Left lobe of liver (tissue), 2 donors: ENCODE results near the gene FLCN. TPM values are rescaled to one million over a fixed set of nuclear protein-coding genes. Genes with fewer than 3 reads are reported as not detected.

ENCODE experiments used
- ATAC-seq: fragments of 200-7000 bp; cut with Tn5 transposase; one replicate; pipeline ENCODE4 v1.9.1; 2020; ENCODE audit warnings: mild to moderate bottlenecking, moderate library complexity
- DNase-seq: peaks from one replicate; pipeline ENCODE4 v3.0.0-alpha.2; 2020; ENCODE audit warnings: low spot score
- total RNA-seq: library from RNA; stranded (reverse); gene quantifications from one replicate; pipeline ENCODE4 v1.2.1, GENCODE V29; 2021
- donor health status: DM: no; HTN: no; CAD: no; lungs with moderate emphysema.
- donor health status: DM: no; HTN: yes; CAD: no.

The FLCN gene
- total RNA-seq, 1 donor from 2014 or later: 34.7 TPM

- ATAC-seq (no peak), DNase-seq (no peak)
Observed at GRCh38 chr17:17170346-17170985, 66.5 kb downstream of the FLCN start.

- DNase-seq (no peak), ATAC-seq (no peak)
Observed at GRCh38 chr17:17169396-17169795, 67.6 kb downstream of the FLCN start.

GRCh38 chr17:17168401-17168800 is 68.6 kb downstream of the FLCN start:
- ATAC-seq: no peak
- DNase-seq: no peak

- ATAC-seq (no peak), DNase-seq (no peak)
Observed at GRCh38 chr17:17167986-17168385, 69.0 kb downstream of the FLCN start.

- DNase-seq: no peak
Observed at GRCh38 chr17:17167356-17167755, 69.6 kb downstream of the FLCN start.

GRCh38 chr17:17166446-17166845 is 70.5 kb downstream of the FLCN start:
- DNase-seq: no peak
- ATAC-seq: no peak

More at GRCh38 chr17:17167356-17167755, 69.6 kb downstream of the FLCN start:
- no peak for ATAC-seq

GRCh38 chr17:17165666-17166308 is 71.2 kb downstream of the FLCN start:
- ATAC-seq: no peak
- no peak for DNase-seq

- DNase-seq: no peak
- no peak for ATAC-seq
Observed at GRCh38 chr17:17164676-17165075, 72.3 kb downstream of the FLCN start.

GRCh38 chr17:17164156-17164555 is 72.8 kb downstream of the FLCN start:
- ATAC-seq (no peak), DNase-seq (no peak)

Other genes starting within 250 kb of the FLCN start
- gene MPRIP, start 194.7 kb downstream of the FLCN start, total RNA-seq: 93.3 TPM
- gene PLD6, start 30.8 kb downstream of the FLCN start, total RNA-seq: 4.2 TPM
- 20.3 TPM for gene COPS3, start 44.1 kb upstream of the FLCN start, total RNA-seq
- gene NT5M, start 66.2 kb upstream of the FLCN start, total RNA-seq: 1.6 TPM
- gene MED9, start 239.8 kb upstream of the FLCN start, total RNA-seq: 7.1 TPM